ENCODE measurements around the gene CDO1.

- TF ChIP-seq CTCF (IDR thresholded peaks at IDR 0.05): no peak
- no peak for TF ChIP-seq EP300 (IDR thresholded peaks at IDR 0.05)
These were observed 60.8 kb downstream of the CDO1 start for GRCh38 chr5:115755675-115756074.
